GM12873 (cell line): ENCODE measurements around the gene ACVR2A.

ENCODE experiments used
- CTCF ChIP-seq: IDR thresholded peaks from 2 replicates; pipeline ENCODE4 v1.5.1; 2012; ENCODE audit warnings: low read depth, mild to moderate bottlenecking, moderate library complexity, low read length, control low read depth; ENCODE audit not compliant: insufficient read depth; ENCODE audit errors: missing control alignments

The ACVR2A gene

GRCh38 chr2:147846412-147847081 is 1.7 kb downstream of the ACVR2A start:
- TF ChIP-seq CTCF: no peak

- TF ChIP-seq CTCF: no peak
These were observed 3.0 kb downstream of the ACVR2A start for GRCh38 chr2:147847746-147848391.

GRCh38 chr2:147850838-147851237 is 6.0 kb downstream of the ACVR2A start:
- no peak for TF ChIP-seq CTCF

- no peak for TF ChIP-seq CTCF
These were observed 6.6 kb downstream of the ACVR2A start for GRCh38 chr2:147851244-147851930.

GRCh38 chr2:147854557-147855134 is 9.8 kb downstream of the ACVR2A start:
- no peak for TF ChIP-seq CTCF

- no peak for TF ChIP-seq CTCF
These were observed 10.5 kb downstream of the ACVR2A start for GRCh38 chr2:147855316-147855715.

GRCh38 chr2:147855977-147856376 is 11.1 kb downstream of the ACVR2A start:
- TF ChIP-seq CTCF: no peak
